ENCODE measurements around the gene SLC10A6.

GRCh38 chr4:86855572-86855971 lies 6.4 kb upstream of the SLC10A6 start:
- TF ChIP-seq CTCF (IDR thresholded peaks at IDR 0.05 in 4 of 5, conservative IDR thresholded peaks at IDR 0.05 in 1 of 5) (no peak), POLR2A (IDR thresholded peaks at IDR 0.05) (no peak)
